Activated CD8-positive, alpha-beta T cell treated with anti-CD3 and anti-CD28 coated beads, Interleukin-2, amount 10 ng/mL, durations not matched to agents 7 days and 5 days (primary cell): Measurements from ENCODE around the gene SGMS1. TPM values are rescaled to one million over a fixed set of nuclear protein-coding genes. Genes with fewer than 3 reads are reported as not detected.

Experiments
- ATAC-seq: fragments of 150-1000 bp; cut with Tn5 transposase; one replicate; pipeline ENCODE4 v1.10.0; 2021; ENCODE audit warnings: moderate library complexity
- CTCF ChIA-PET: fragments of 350-600 bp; sonication (Branson Sonifier 250); formaldehyde crosslinking; loops from one replicate; lab custom pipeline; 2021; ENCODE audit warnings: antibody characterized with exemption; lab: Charles Lee
- POLR2A ChIA-PET: fragments of 350-600 bp; sonication (Branson Sonifier 250); formaldehyde crosslinking; loops from one replicate; lab custom pipeline; 2021; ENCODE audit warnings: antibody characterized with exemption; lab: Charles Lee
- DNase-seq: peaks from one replicate; pipeline ENCODE4 v3.0.0-alpha.2; 2020
- H3K27ac Mint-ChIP-seq: one replicate; pipeline ENCODE4 v1.8.0; 2021; ENCODE audit warnings: mild to moderate bottlenecking, mixed read lengths
- H3K27me3 Mint-ChIP-seq: one replicate; pipeline ENCODE4 v1.8.0; 2021; ENCODE audit warnings: low read depth, mixed read lengths
- H3K36me3 Mint-ChIP-seq: one replicate; pipeline ENCODE4 v1.8.0; 2021; ENCODE audit warnings: low read depth, mixed read lengths
- H3K4me1 Mint-ChIP-seq: one replicate; pipeline ENCODE4 v1.8.0; 2021; ENCODE audit warnings: low read depth, mixed read lengths
- H3K4me3 Mint-ChIP-seq: one replicate; pipeline ENCODE4 v1.8.0; 2021; ENCODE audit warnings: mild to moderate bottlenecking, mixed read lengths
- H3K9me3 Mint-ChIP-seq: one replicate; pipeline ENCODE4 v1.8.0; 2022; ENCODE audit warnings: mixed read lengths; ENCODE audit not compliant: insufficient read depth
- total RNA-seq, 2 experiments: library from RNA; stranded (reverse); gene quantifications; one replicate each; pipeline ENCODE4 v1.2.3, GENCODE V29; 2021

SGMS1 gene
- total RNA-seq, 2 experiments from 2014 or later, result 14.2 to 16.4 TPM

DNA sequence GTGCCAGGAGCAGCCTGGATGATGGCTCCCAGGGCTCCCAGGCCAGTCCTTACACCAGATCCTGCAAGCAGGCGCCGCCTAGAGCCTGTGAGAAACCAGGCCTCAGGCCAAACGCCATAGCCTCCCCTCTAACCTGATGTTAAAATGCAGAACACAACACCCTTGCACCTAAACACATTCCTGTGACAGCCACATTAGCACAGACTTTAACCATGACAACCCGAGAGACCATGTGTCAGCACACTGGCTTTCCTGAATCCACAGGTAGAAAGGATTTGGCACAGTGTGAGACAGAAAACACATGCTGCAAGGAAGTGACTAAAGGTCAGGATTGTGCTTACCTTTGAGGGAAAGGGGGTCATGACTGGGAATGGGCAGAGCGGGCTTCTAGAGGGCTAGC lies 59.9 kb downstream of the SGMS1 start:
- H3K4me3 Mint-ChIP-seq, result no peak overlapping the region
- DNase-seq (no peak), ATAC-seq (no peak)
- peaks cover 2% of the 10 kb centered on the region for H3K36me3 Mint-ChIP-seq
- CTCF ChIA-PET, result no interaction called here
- H3K9me3 Mint-ChIP-seq, result no peaks in the 10 kb centered on the region
- H3K27ac Mint-ChIP-seq, result no peak overlapping the region
- POLR2A ChIA-PET, result no interaction called here
- H3K27me3 Mint-ChIP-seq, result no peaks in the 10 kb centered on the region
- H3K4me1 Mint-ChIP-seq, result peaks cover 2% of the 10 kb centered on the region

DNA sequence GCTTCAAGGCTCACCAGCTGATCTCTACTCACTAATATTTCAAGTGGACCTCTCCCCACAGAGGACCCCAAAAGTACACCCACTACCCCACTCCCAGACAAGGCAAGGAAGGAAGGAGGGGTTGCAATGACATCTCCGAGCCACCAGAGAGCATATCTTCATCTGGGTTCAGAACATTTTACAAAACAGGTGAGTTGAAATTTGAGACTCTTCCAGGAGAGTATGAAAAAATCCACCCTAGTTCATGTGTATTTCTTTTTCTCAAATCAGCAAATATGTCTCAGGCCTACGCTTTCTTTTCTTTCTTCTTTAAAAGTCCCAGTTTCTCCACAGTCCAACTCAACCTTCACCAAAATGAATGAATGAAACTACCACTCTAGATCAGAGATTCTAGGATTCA lies 61.9 kb downstream of the SGMS1 start:
- ATAC-seq, result no peak
- Mint-ChIP-seq H3K36me3 (no peaks in the 10 kb centered on the region), H3K27me3 (no peaks in the 10 kb centered on the region), H3K9me3 (no peaks in the 10 kb centered on the region), H3K4me1 (peaks cover 2% of the 10 kb centered on the region), H3K27ac (no peak overlapping the region), H3K4me3 (no peak overlapping the region)
- CTCF ChIA-PET, result interaction anchor here (1.1 to 1.2 kb wide), 3 partner anchors 9 to 60 kb away, joined by 3 to 7 read pairs (median 5); no protein-coding TSS in a partner anchor
- POLR2A ChIA-PET, result no interaction called here
- DNase-seq, result no peak

DNA sequence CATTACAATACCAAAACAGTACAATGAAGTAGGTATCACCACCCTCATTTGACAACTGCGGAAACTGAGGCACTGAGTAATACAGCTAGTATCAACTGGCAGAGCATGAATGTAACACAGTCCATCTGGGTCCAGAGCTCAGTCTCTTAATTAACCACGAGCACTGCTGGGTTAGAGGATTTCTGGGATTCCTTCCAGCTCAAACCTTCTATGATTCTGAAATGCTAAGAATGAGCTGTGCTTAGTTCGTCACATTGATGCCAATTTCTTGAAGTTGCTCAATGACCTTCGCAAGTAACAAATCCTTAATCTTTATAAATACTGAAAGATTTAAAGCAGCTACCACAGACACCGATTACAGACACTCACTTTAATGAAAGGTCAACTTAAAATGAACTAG lies 62.5 kb downstream of the SGMS1 start:
- H3K27ac Mint-ChIP-seq, result no peak overlapping the region
- H3K27me3 Mint-ChIP-seq, result no peaks in the 10 kb centered on the region
- peaks cover 1% of the 10 kb centered on the region for H3K36me3 Mint-ChIP-seq
- CTCF ChIA-PET, result interaction anchor here (1.1 to 1.2 kb wide), 3 partner anchors 8 to 60 kb away, joined by 3 to 7 read pairs (median 5); no protein-coding TSS in a partner anchor
- H3K4me3 Mint-ChIP-seq, result no peak overlapping the region
- POLR2A ChIA-PET, result no interaction called here
- ATAC-seq, result no peak
- peaks cover 8% of the 10 kb centered on the region for H3K4me1 Mint-ChIP-seq
- no peaks in the 10 kb centered on the region for H3K9me3 Mint-ChIP-seq
- DNase-seq, result no peak

DNA sequence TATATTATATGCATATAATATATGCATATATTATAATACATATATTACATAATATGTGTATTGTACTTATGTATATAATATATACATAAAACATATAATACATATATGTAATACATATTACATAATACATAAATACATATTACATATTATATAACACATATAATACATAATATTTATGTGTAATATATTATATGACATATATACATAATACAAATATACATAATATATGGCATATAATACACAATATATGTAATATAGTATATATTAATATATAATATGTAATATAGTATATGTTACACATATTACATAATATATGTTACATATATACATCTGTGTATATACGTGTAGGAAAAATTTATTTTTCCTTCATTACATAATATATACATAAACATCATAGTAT lies 63.4 kb downstream of the SGMS1 start:
- DNase-seq, result no peak
- no peaks in the 10 kb centered on the region for H3K27me3 Mint-ChIP-seq

DNA sequence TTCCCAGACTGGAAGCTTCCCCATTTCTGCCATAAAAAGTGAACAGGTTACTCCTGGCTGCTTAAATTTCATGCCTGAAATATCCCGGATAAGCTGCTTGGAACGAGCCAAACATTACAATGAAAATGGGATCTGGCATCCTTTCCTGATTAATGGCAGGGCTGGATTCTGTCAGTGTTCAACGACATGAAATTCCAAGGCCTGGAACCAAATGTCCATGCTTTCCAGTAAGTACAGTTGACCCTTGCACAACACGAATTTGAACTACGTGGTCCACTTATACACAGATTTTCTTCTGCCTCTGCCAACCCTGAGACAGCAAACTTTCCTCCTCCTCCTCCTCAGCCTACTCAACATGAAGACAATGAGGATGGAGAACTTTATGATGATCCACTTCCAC lies 65.4 kb downstream of the SGMS1 start:
- no peak for ATAC-seq
- CTCF ChIA-PET, result interaction anchor here (1.0 to 1.5 kb wide), 3 partner anchors 14 to 95 kb away, joined by 3 to 4 read pairs (median 3); no protein-coding TSS in a partner anchor

More for the DNA sequence above, 63.4 kb downstream of the SGMS1 start:
- Mint-ChIP-seq H3K4me3 (no peak overlapping the region), H3K4me1 (peaks cover 8% of the 10 kb centered on the region), H3K27ac (no peak overlapping the region), H3K36me3 (peaks cover 2% of the 10 kb centered on the region), H3K9me3 (no peaks in the 10 kb centered on the region)
- ChIA-PET POLR2A (no interaction called here), CTCF (no interaction called here)
- no peak for ATAC-seq

DNA sequence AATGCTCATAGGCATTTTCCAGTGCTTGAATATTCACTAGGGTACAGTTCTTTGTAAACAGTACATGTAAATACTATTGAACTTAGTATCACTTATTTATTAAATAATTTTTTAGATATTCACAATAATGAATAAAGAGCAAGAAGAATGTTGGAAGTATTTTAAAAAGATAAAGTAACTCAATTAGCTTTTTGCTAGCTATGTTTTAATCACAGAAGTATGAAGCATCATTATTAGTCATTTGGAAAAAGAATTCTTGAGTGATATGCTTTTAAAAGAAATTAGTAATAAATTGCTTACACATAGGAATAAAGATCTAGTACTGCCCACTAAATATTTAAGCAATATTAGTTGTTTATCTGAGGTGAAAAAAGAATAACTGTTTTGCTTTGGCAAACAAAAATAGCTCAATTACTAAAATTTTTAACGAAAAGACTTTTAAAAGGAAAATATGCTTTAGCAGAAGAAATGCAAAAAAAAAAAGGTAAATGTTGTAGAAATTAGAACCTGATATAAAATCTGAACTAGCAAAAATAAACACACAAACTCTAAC lies 66.5 kb downstream of the SGMS1 start:
- Mint-ChIP-seq H3K9me3 (no peaks in the 10 kb centered on the region), H3K27me3 (no peaks in the 10 kb centered on the region), H3K4me3 (no peak overlapping the region), H3K4me1 (peaks cover 17% of the 10 kb centered on the region), H3K36me3 (peaks cover 2% of the 10 kb centered on the region), H3K27ac (no peak overlapping the region)
- CTCF ChIA-PET, result interaction anchor here (1.2 kb wide), 1 partner anchor 12 kb away, joined by 4 read pairs; no protein-coding TSS in a partner anchor
- no peak for ATAC-seq
- POLR2A ChIA-PET, result no interaction called here
- DNase-seq, result no peak

More for the DNA sequence above, 65.4 kb downstream of the SGMS1 start:
- POLR2A ChIA-PET, result no interaction called here
- H3K4me1 Mint-ChIP-seq, result peaks cover 8% of the 10 kb centered on the region
- H3K4me3 Mint-ChIP-seq, result no peak overlapping the region
- DNase-seq, result no peak
- no peaks in the 10 kb centered on the region for H3K9me3 Mint-ChIP-seq
- peaks cover 2% of the 10 kb centered on the region for H3K36me3 Mint-ChIP-seq
- no peak overlapping the region for H3K27ac Mint-ChIP-seq
- H3K27me3 Mint-ChIP-seq, result no peaks in the 10 kb centered on the region

DNA sequence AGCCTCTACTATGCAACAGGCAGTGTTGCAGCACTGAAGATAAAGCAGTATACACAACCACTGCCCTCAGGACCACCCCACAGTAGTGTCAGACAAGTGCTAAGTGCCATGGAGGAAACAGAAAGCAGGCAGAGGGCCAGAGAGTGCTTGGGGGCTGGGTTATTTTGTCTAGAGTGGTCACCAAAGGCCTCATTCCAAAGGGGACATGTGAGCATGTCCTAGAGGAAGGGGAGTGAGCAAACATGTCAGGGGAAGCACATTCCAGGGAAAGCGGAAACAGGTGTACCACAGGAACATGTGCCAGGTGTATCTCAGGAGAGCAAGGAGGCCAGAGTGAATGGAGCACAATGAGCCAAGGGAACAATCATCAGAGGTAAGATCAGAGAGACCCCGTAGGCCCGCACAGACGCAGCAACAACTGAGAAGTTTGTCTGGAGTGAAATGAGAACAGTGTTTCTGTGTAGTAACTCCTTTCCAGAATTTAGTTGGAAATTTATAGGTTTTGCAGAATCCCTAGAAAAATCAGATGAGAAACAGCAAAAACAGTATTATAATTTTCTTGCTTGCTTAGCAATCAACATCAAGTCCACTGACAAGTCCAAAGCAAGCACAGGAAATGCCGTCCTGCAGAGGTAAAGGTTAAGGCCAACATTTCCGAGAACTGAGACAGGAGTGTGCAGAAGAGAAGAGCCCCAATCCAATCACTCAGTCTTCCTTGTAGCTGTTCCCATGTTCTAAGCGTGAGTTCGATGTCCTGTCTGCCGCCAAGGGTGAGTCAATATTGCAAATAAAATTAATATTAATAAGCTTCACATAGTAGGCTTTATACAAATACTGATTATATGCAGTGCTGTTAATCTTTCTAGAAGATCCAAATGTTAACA lies 67.3 kb downstream of the SGMS1 start:
- no peak for DNase-seq
- no peak for ATAC-seq
- ChIA-PET CTCF (interaction anchor here (1.0 to 1.2 kb wide), 2 partner anchors 11 to 81 kb away, joined by 3 to 4 read pairs; no protein-coding TSS in a partner anchor), POLR2A (no interaction called here)
- Mint-ChIP-seq H3K27ac (no peak overlapping the region), H3K4me1 (peaks cover 14% of the 10 kb centered on the region), H3K36me3 (peaks cover 2% of the 10 kb centered on the region), H3K4me3 (no peak overlapping the region), H3K27me3 (no peaks in the 10 kb centered on the region), H3K9me3 (no peaks in the 10 kb centered on the region)

DNA sequence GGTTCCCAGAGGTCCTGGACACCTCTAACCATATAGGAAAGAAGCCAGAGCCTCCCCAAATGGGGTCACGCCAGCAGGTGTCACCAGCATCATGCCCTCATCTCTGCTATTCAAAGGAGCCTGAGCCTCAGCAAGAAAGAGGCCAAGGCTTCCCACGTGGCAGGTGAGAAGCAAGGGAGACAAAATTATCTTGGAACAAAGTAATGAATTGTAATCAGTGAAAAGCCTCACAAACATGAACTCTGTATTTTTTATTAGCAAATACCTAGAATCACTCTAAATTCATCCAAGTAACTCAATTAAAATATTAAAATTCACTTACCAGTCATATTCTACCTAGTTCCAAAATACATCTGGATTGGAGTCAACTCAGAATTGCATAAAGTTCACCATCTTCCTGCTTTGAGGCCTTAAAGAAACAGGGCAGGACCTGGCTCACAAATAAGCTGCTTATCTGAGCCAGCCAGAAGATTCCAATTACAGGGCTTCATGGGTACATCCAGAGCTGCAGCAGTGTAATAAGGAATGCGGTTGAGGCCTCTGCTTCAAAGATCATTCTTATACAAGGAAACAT lies 68.7 kb downstream of the SGMS1 start:
- Mint-ChIP-seq H3K4me1 (peaks cover 14% of the 10 kb centered on the region), H3K27ac (no peak overlapping the region), H3K27me3 (no peaks in the 10 kb centered on the region), H3K4me3 (no peak overlapping the region), H3K36me3 (peaks cover 2% of the 10 kb centered on the region), H3K9me3 (no peaks in the 10 kb centered on the region)
- ATAC-seq (no peak), DNase-seq (no peak)
- ChIA-PET POLR2A (no interaction called here), CTCF (interaction anchor here (0.8 to 1.0 kb wide), 2 partner anchors 66 to 82 kb away, joined by 3 read pairs; no protein-coding TSS in a partner anchor)

DNA sequence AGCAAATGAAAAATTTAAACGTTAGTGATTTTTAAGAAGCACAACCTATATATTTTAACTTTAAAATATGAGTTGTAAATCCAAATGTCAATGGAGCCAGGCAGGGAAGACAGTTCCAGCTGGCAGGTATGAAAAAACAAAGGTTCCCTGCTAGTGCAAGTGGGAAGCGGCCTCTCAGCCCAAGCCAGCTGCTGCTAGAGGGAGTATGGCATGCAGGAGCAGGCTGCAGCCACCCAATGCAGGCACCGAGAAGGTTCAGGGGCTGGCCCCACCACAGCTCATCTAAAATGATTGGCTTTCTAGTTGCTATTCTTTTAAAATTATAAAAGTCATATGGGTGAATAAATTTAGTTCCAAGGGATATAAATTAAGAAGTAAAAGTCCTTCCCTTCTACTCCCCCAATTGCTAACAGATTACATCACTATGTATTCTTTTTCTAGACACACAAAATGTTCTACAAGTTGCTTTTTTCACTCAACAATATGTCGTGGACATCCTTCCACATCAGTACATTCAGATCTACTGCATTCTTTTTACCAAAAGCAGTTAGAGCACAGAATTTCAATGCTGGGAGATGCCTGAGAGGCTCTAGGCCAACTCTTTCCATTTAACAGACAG lies 69.3 kb downstream of the SGMS1 start:
- no peaks in the 10 kb centered on the region for H3K27me3 Mint-ChIP-seq
- H3K4me1 Mint-ChIP-seq, result peaks cover 14% of the 10 kb centered on the region
- H3K9me3 Mint-ChIP-seq, result no peaks in the 10 kb centered on the region
- H3K27ac Mint-ChIP-seq, result no peak overlapping the region
- ChIA-PET CTCF (no interaction called here), POLR2A (no interaction called here)
- H3K36me3 Mint-ChIP-seq, result peaks cover 2% of the 10 kb centered on the region
- ATAC-seq (no peak), DNase-seq (no peak)
- H3K4me3 Mint-ChIP-seq, result no peak overlapping the region

DNA sequence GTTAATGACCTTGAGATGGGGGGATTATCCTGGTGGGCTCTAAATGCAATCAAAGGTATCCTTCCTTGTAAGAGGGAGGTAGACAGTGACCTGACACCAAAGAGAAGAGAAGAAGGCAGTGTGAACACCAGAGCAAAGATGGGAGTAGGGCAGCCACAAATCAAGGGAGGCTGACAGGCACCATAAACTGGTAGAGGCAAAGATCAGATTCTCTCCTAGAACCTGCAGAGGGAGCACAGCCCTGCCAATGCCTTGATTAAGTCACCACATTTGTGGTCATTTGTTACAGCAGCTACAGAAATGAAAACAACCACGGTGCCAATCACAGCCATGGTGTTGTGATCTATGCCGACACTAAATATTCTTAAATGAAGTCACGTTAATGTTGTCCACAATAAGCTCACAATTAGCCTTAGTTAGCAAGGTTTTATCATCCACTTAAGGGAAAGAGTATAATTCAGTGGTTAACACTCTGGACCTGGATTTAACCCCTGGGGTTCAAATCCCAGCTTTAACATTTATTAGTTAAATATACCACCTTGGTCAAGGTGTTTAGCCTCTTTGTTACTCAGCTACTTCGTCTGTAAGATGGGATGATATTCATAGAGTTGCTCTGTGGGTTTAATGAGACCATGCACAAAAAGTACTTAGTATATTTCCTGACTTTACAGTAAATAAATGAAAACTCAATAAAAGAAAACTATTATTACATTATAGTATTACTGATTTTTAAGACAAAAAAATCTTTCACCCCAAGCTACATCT lies 70.8 kb downstream of the SGMS1 start:
- ATAC-seq, result peak; percentile 76
- peaks cover 5% of the 10 kb centered on the region for H3K36me3 Mint-ChIP-seq
- CTCF ChIA-PET, result interaction anchor here (0.7 to 2.3 kb wide), 18 partner anchors 8 to 185 kb away, joined by 3 to 9 read pairs (median 4); no protein-coding TSS in a partner anchor
- no peaks in the 10 kb centered on the region for H3K27me3 Mint-ChIP-seq
- H3K27ac Mint-ChIP-seq, result no peak overlapping the region
- H3K9me3 Mint-ChIP-seq, result no peaks in the 10 kb centered on the region
- POLR2A ChIA-PET, result interaction anchor here (1.0 kb wide), 1 partner anchor 46 kb away, joined by 3 read pairs; no protein-coding TSS in a partner anchor
- peak; percentile 53 for DNase-seq
- H3K4me3 Mint-ChIP-seq, result no peak overlapping the region
- H3K4me1 Mint-ChIP-seq, result peaks cover 14% of the 10 kb centered on the region

DNA sequence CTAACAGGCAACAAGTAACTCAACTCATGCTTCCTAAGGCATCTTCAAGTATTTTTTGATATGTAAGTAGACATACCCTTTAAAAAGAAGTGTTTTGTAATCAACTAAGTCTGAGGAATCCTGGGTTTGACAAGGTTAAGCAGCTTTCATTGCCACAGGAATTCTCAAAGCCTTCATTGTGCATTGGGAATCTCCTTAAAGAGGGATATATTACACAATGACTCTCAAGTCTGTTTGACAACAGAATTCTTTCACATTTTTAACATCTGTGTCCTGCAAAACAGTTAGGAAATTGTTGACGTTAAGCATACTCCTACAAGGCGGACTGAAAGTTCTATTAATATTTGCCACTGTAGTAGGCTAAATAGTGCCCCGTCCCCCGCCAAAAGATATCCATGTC lies 71.4 kb downstream of the SGMS1 start:
- CTCF ChIA-PET, result interaction anchor here (1.0 to 2.3 kb wide), 11 partner anchors 8 to 139 kb away, joined by 3 to 9 read pairs (median 4); no protein-coding TSS in a partner anchor
- peaks cover 14% of the 10 kb centered on the region for H3K4me1 Mint-ChIP-seq
- POLR2A ChIA-PET, result no interaction called here

More for the DNA sequence above, 71.4 kb downstream of the SGMS1 start:
- Mint-ChIP-seq H3K27ac (no peak overlapping the region), H3K27me3 (no peaks in the 10 kb centered on the region), H3K36me3 (peaks cover 12% of the 10 kb centered on the region), H3K4me3 (no peak overlapping the region), H3K9me3 (peaks cover 6% of the 10 kb centered on the region)
- ATAC-seq (no peak), DNase-seq (no peak)
